HepG2 (cell line): ENCODE measurements around the gene ABCA3. TPM values are rescaled to one million over a fixed set of nuclear protein-coding genes. Genes with fewer than 3 reads are reported as not detected.

Source experiments
- BHLHE40 ChIP-seq: IDR thresholded peaks from 2 replicates; pipeline ENCODE4 v1.6.1; 2011; ENCODE audit warnings: low read length, improper control_type of control experiment
- CEBPG ChIP-seq: IDR thresholded peaks from 2 replicates; pipeline ENCODE4 v1.6.1; 2016
- ETV6 ChIP-seq: sonication (generic); formaldehyde crosslinking; conservative IDR thresholded peaks from 2 replicates; pipeline ENCODE4 v1.4.0; 2020; ENCODE audit warnings: missing genetic modification reagents
- FOXK2 ChIP-seq: fragments of 450-650 bp; IDR thresholded peaks from 2 replicates; pipeline ENCODE4 v1.6.1; 2016
- FOXO1 ChIP-seq: sonication (generic); formaldehyde crosslinking; IDR thresholded peaks from 2 replicates; pipeline ENCODE4 v1.4.0; 2020; ENCODE audit warnings: missing genetic modification reagents
- GATAD1 ChIP-seq: IDR thresholded peaks from 2 replicates; pipeline ENCODE4 v1.6.1; 2016; ENCODE audit warnings: missing genetic modification reagents, missing compliant biosample characterization
- HDAC2 ChIP-seq: sonication (generic); formaldehyde crosslinking; IDR thresholded peaks from 2 replicates; pipeline ENCODE4 v1.4.0; 2020; ENCODE audit warnings: missing genetic modification reagents
- HMG20A ChIP-seq: IDR thresholded peaks from 2 replicates; pipeline ENCODE4 v1.6.1; 2016; ENCODE audit warnings: borderline replicate concordance
- KLF13 ChIP-seq: sonication (generic); formaldehyde crosslinking; IDR thresholded peaks from 2 replicates; pipeline ENCODE4 v1.4.0; 2020; ENCODE audit warnings: mild to moderate bottlenecking, missing genetic modification reagents
- MTA3 ChIP-seq: sonication (generic); formaldehyde crosslinking; IDR thresholded peaks from 2 replicates; pipeline ENCODE4 v1.4.0; 2020; ENCODE audit warnings: missing genetic modification reagents
- PPARG ChIP-seq: conservative IDR thresholded peaks from 2 replicates; pipeline ENCODE4 v1.6.1; 2016; ENCODE audit warnings: missing biosample characterization, missing genetic modification reagents
- RBM22 ChIP-seq: fragments of 200-400 bp; formaldehyde crosslinking; optimal IDR thresholded peaks from 2 replicates; pipeline ENCODE3; 2017; ENCODE audit warnings: mild to moderate bottlenecking, low read length, moderate library complexity
- RXRA ChIP-seq: sonication (generic); formaldehyde crosslinking; IDR thresholded peaks from 2 replicates; pipeline ENCODE4 v1.5.1; 2020; ENCODE audit warnings: missing genetic modification reagents
- SMC3 ChIP-seq: IDR thresholded peaks from 2 replicates; pipeline ENCODE4 v1.6.1; 2011; ENCODE audit warnings: low read length, improper control_type of control experiment
- ZFX ChIP-seq: sonication (generic); formaldehyde crosslinking; IDR thresholded peaks from 2 replicates; pipeline ENCODE4 v1.4.0; 2020; ENCODE audit warnings: mild to moderate bottlenecking, low read depth, missing genetic modification reagents, moderate library complexity
- ZNF121 ChIP-seq: sonication (generic); formaldehyde crosslinking; IDR thresholded peaks from 2 replicates; pipeline ENCODE4 v1.5.0; 2020; ENCODE audit warnings: mild to moderate bottlenecking, missing genetic modification reagents
- ZNF547 ChIP-seq: sonication (generic); formaldehyde crosslinking; IDR thresholded peaks from 2 replicates; pipeline ENCODE4 v1.5.1; 2020; ENCODE audit warnings: mild to moderate bottlenecking, missing genetic modification reagents
- ZNF556 ChIP-seq: sonication (generic); formaldehyde crosslinking; IDR thresholded peaks from 2 replicates; pipeline ENCODE4 v1.4.0; 2020; ENCODE audit warnings: mild to moderate bottlenecking, missing genetic modification reagents, borderline replicate concordance
- ZNF605 ChIP-seq: sonication (generic); formaldehyde crosslinking; IDR thresholded peaks from 2 replicates; pipeline ENCODE4 v1.8.0; 2022; ENCODE audit warnings: mild to moderate bottlenecking, missing genetic modification reagents
- ZNF724P ChIP-seq: sonication (generic); formaldehyde crosslinking; IDR thresholded peaks from 2 replicates; pipeline ENCODE4 v1.8.0; 2022; ENCODE audit warnings: missing genetic modification reagents, borderline replicate concordance
- polyA plus RNA-seq, 8 experiments: library from polyadenylated mRNA; depleted of rRNA in 3 of 8; stranded (reverse) in 7 of 8; unstranded in 1 of 8; fragments of >200 nt; fragmentation: Illumina TruSeq in 4 of 8; extraction: Trizol in 4 of 8; gene quantifications; 2 replicates each; pipeline versions ENCODE4 v1.2.1 to v1.2.3, GENCODE V29; 2011 to 2016; ENCODE audit warnings: low read depth in 4 of 8, missing spikeins in 1 of 8, mixed read lengths in 1 of 8; ENCODE audit not compliant: insufficient read depth in 1 of 8
- total RNA-seq, 5 experiments: library from RNA; depleted of rRNA; stranded (reverse); fragments of >200 nt; fragmentation: Illumina TruSeq; extraction: Trizol; gene quantifications; 2 replicates each; pipeline ENCODE4 v1.2.3, GENCODE V29; 2016; ENCODE audit warnings: low read depth in 1 of 5
- TF ChIP-seq, protein P1 (sequence below): sonication (generic); formaldehyde crosslinking; IDR thresholded peaks from 2 replicates; pipeline ENCODE4 v1.4.0; 2020; ENCODE audit warnings: missing genetic modification reagents, borderline replicate concordance
- TF ChIP-seq, protein P2 (sequence below): sonication (generic); formaldehyde crosslinking; IDR thresholded peaks from 2 replicates; pipeline ENCODE4 v1.4.0; 2020; ENCODE audit warnings: missing genetic modification reagents
- TF ChIP-seq, protein P3 (sequence below): sonication (generic); formaldehyde crosslinking; IDR thresholded peaks from 2 replicates; pipeline ENCODE4 v1.5.1; 2020; ENCODE audit warnings: mild to moderate bottlenecking, missing genetic modification reagents, moderate library complexity
- TF ChIP-seq, protein P4 (sequence below): sonication (generic); formaldehyde crosslinking; IDR thresholded peaks from 2 replicates; pipeline ENCODE4 v1.4.0; 2020; ENCODE audit warnings: missing genetic modification reagents

The ABCA3 gene
- total and polyA plus RNA-seq, 2 of the 13 experiments (the other 11 are each of a cell fraction or from before 2014, with no cell fraction given): 0.60 to 1.5 TPM

DNA sequence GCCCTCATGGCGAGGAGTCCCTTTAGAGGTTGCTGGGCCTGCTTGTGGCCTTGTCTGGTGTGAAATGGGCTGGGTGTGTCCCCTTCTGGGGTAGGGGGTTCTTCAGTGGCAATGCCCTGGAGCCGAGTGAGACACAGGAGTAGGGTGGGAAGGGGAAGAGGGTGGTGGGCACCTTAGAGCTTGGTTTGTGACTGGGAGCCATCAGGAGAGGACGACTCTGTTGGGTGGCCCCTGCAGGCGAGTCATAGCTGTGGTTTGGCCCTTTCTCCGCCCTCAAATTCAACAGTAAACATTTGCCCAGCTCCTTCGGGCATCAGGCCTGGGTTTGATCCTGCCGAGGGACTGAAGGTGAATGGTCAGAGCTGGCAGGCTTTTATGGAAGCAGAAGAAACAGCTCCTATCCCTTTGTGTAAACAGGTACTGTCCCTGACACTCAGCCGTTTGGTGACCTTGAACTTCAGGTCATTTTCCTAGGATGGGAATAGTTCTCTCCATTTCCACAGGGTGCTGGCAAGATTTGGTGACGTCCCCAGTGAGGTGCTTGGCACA is 114.2 kb downstream of the ABCA3 start (continued):
- TF ChIP-seq, protein P1, sequence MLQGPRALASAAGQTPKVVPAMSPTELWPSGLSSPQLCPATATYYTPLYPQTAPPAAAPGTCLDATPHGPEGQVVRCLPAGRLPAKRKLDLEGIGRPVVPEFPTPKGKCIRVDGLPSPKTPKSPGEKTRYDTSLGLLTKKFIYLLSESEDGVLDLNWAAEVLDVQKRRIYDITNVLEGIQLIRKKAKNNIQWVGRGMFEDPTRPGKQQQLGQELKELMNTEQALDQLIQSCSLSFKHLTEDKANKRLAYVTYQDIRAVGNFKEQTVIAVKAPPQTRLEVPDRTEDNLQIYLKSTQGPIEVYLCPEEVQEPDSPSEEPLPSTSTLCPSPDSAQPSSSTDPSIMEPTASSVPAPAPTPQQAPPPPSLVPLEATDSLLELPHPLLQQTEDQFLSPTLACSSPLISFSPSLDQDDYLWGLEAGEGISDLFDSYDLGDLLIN (CRISPR knock-in tag): no peak
- TF ChIP-seq, protein P2, sequence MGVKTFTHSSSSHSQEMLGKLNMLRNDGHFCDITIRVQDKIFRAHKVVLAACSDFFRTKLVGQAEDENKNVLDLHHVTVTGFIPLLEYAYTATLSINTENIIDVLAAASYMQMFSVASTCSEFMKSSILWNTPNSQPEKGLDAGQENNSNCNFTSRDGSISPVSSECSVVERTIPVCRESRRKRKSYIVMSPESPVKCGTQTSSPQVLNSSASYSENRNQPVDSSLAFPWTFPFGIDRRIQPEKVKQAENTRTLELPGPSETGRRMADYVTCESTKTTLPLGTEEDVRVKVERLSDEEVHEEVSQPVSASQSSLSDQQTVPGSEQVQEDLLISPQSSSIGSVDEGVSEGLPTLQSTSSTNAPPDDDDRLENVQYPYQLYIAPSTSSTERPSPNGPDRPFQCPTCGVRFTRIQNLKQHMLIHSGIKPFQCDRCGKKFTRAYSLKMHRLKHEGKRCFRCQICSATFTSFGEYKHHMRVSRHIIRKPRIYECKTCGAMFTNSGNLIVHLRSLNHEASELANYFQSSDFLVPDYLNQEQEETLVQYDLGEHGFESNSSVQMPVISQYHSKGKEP: no peak
- TF ChIP-seq HMG20A (CRISPR knock-in tag): peak; percentile 88
- no peak for TF ChIP-seq ZNF121
- TF ChIP-seq ZNF724P: 0 out of 2 replicates have a peak, but pooled peaks have one; percentile 8
- peak; percentile 93 for TF ChIP-seq RXRA (CRISPR knock-in tag)
- no peak for TF ChIP-seq ZFX
- peak; percentile 66; the same call in 1 of the 2 replicates for TF ChIP-seq PPARG (CRISPR knock-in tag)
- 0 out of 2 replicates have a peak, but pooled peaks have one; percentile 21 for TF ChIP-seq CEBPG (CRISPR knock-in tag)
- TF ChIP-seq RBM22: peak; percentile 90
- peak; percentile 78; the same call in 1 of the 2 replicates for TF ChIP-seq FOXO1 (CRISPR knock-in tag)
- TF ChIP-seq, protein P3, sequence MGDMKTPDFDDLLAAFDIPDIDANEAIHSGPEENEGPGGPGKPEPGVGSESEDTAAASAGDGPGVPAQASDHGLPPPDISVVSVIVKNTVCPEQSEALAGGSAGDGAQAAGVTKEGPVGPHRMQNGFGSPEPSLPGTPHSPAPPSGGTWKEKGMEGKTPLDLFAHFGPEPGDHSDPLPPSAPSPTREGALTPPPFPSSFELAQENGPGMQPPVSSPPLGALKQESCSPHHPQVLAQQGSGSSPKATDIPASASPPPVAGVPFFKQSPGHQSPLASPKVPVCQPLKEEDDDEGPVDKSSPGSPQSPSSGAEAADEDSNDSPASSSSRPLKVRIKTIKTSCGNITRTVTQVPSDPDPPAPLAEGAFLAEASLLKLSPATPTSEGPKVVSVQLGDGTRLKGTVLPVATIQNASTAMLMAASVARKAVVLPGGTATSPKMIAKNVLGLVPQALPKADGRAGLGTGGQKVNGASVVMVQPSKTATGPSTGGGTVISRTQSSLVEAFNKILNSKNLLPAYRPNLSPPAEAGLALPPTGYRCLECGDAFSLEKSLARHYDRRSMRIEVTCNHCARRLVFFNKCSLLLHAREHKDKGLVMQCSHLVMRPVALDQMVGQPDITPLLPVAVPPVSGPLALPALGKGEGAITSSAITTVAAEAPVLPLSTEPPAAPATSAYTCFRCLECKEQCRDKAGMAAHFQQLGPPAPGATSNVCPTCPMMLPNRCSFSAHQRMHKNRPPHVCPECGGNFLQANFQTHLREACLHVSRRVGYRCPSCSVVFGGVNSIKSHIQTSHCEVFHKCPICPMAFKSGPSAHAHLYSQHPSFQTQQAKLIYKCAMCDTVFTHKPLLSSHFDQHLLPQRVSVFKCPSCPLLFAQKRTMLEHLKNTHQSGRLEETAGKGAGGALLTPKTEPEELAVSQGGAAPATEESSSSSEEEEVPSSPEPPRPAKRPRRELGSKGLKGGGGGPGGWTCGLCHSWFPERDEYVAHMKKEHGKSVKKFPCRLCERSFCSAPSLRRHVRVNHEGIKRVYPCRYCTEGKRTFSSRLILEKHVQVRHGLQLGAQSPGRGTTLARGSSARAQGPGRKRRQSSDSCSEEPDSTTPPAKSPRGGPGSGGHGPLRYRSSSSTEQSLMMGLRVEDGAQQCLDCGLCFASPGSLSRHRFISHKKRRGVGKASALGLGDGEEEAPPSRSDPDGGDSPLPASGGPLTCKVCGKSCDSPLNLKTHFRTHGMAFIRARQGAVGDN (CRISPR knock-in tag): peak; percentile 32
- TF ChIP-seq ZNF547 (CRISPR knock-in tag): 0 out of 2 replicates have a peak, but pooled peaks have one; percentile 48
- TF ChIP-seq HDAC2 (CRISPR knock-in tag): peak; percentile 72
- TF ChIP-seq MTA3 (CRISPR knock-in tag): no peak
- TF ChIP-seq ETV6: no peak
- peak; percentile 61 for TF ChIP-seq GATAD1 (CRISPR knock-in tag)
- TF ChIP-seq BHLHE40: 0 out of 2 replicates have a peak, but pooled peaks have one; percentile 17
- TF ChIP-seq SMC3: no peak
- peak; percentile 70 for TF ChIP-seq FOXK2
- TF ChIP-seq, protein P4, sequence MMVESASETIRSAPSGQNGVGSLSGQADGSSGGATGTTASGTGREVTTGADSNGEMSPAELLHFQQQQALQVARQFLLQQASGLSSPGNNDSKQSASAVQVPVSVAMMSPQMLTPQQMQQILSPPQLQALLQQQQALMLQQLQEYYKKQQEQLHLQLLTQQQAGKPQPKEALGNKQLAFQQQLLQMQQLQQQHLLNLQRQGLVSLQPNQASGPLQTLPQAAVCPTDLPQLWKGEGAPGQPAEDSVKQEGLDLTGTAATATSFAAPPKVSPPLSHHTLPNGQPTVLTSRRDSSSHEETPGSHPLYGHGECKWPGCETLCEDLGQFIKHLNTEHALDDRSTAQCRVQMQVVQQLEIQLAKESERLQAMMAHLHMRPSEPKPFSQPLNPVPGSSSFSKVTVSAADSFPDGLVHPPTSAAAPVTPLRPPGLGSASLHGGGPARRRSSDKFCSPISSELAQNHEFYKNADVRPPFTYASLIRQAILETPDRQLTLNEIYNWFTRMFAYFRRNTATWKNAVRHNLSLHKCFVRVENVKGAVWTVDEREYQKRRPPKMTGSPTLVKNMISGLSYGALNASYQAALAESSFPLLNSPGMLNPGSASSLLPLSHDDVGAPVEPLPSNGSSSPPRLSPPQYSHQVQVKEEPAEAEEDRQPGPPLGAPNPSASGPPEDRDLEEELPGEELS (CRISPR knock-in tag): peak; percentile 81
- no peak for TF ChIP-seq KLF13 (CRISPR knock-in tag)
- peak; percentile 68; the same call in 1 of the 2 replicates for TF ChIP-seq ZNF605
- peak; percentile 56; the same call in 1 of the 2 replicates for TF ChIP-seq ZNF556
